IPS-18a (cell line): ENCODE measurements around the gene OSBPL9.
"Not testable (repeated sequence)": the region's sequence is repeated elsewhere in the genome, so short reads cannot be mapped to it uniquely, and the experiment has no call there.

ENCODE experiments used
- H3K27ac ChIP-seq: one replicate; pipeline ENCODE4 v1.5.1; 2013; ENCODE audit warnings: low read length
- H3K27me3 ChIP-seq: one replicate; pipeline ENCODE4 v1.6.1; 2013; ENCODE audit warnings: mild to moderate bottlenecking, low read length; ENCODE audit not compliant: control insufficient read depth, insufficient read depth
- H3K36me3 ChIP-seq: one replicate; pipeline ENCODE4 v1.6.1; 2013; ENCODE audit warnings: low read depth, low read length; ENCODE audit not compliant: control insufficient read depth
- H3K4me1 ChIP-seq: one replicate; pipeline ENCODE4 v1.6.1; 2013; ENCODE audit warnings: low read depth, low read length; ENCODE audit not compliant: control insufficient read depth
- H3K4me3 ChIP-seq: one replicate; pipeline ENCODE4 v1.5.1; 2013; ENCODE audit warnings: low read length
- H3K9ac ChIP-seq: one replicate; pipeline ENCODE4 v1.6.1; 2013; ENCODE audit warnings: mild to moderate bottlenecking, low read length, moderate library complexity
- H3K9me3 ChIP-seq: one replicate; pipeline ENCODE4 v1.6.1; 2013; ENCODE audit warnings: low read depth, low read length; ENCODE audit not compliant: control insufficient read depth

Gene OSBPL9

DNA sequence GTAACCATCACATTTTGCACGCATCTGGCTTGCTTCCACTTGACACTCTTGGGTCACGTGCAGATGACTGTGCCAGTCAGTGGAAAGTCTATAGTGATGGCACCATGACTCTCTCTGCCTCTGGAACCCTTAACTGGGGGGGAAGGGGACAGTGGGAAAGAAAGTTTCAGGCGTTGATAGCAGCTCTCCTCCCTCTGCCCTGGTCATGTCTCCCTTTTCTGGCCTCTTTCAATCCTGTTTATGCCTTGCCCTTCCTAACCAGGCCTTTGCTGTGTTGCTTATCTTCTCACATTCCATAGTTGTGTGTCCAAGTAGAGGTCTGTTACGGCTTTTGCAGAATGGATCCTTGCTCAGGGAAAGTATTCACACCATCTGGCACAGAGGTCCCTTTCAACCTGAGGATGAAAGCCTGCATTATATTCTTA lies 168.1 kb downstream of the OSBPL9 start:
- H3K9ac ChIP-seq = no peak overlapping the region
- no peaks in the 10 kb centered on the region for H3K4me1 ChIP-seq
- no peak overlapping the region for H3K4me3 ChIP-seq
- no peak overlapping the region for H3K27ac ChIP-seq
- no peaks in the 10 kb centered on the region for H3K27me3 ChIP-seq
- no peaks in the 10 kb centered on the region for H3K9me3 ChIP-seq
- H3K36me3 ChIP-seq = peaks cover 67% of the 10 kb centered on the region

DNA sequence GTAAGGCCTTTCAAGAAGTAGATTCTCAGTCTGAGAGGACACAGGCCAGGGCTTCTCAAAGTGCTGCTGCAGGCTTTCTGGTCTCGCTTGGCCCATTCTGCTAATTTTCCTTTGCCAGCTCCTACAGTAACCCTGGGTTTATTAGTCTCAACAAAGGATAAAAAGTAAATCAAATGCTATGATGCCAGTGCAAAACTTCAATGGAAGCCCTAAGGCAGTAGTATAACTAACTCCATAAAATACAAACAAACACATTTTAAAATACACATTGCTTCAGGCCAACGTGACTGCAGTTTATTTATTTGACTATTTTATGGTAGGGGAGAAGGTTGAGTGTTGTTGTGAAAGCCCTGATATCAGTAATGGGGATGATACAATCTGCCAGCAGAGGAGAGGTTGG lies 172.0 kb downstream of the OSBPL9 start:
- no peak overlapping the region for H3K27ac ChIP-seq
- no peaks in the 10 kb centered on the region for H3K27me3 ChIP-seq
- H3K9me3 ChIP-seq = no peaks in the 10 kb centered on the region
- H3K4me1 ChIP-seq = no peaks in the 10 kb centered on the region
- H3K9ac ChIP-seq = no peak overlapping the region
- H3K4me3 ChIP-seq = no peak overlapping the region
- H3K36me3 ChIP-seq = peaks cover 94% of the 10 kb centered on the region

DNA sequence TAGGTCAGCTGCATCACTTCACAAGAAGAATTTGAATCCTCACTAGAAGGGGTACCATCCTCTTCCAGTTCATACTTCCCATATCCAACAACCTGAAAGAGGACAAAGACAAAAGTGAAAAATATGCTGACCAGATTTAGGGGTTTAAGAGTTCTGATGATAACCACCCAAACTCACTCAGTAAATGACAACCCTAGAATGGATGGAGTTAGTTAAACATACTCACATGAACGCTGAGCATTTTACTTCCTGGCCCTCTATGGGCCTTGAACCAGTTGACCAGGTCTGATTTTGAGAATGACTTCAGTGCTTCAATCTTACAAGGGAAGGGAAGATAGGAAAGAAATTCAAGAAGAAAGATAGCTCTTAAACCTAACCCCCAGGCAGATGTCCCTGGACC lies 172.4 kb downstream of the OSBPL9 start:
- no peak overlapping the region for H3K9ac ChIP-seq
- H3K4me3 ChIP-seq = no peak overlapping the region
- no peaks in the 10 kb centered on the region for H3K27me3 ChIP-seq
- no peak overlapping the region for H3K27ac ChIP-seq
- no peaks in the 10 kb centered on the region for H3K9me3 ChIP-seq
- no peaks in the 10 kb centered on the region for H3K4me1 ChIP-seq
- peaks cover 94% of the 10 kb centered on the region for H3K36me3 ChIP-seq

DNA sequence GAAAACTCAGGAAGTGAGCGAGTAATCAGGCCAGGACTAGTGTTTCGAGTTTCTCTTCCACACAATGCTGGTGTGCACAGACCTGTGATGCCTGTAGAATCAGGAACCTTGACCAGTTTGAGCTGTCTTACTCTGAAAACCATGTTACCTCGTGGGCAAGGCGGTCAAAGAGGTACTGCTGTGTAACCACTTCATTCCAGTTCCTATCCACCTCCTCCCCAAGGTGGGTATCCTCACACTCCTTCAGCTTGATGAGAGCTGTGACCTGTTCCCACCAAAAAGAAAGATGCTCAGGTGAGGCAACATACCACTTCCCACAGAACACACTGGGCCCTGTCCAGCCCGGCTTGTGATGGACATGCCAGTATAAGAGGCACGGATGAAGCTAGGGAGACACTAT lies 173.5 kb downstream of the OSBPL9 start:
- Histone ChIP-seq H3K27ac (no peak overlapping the region), H3K4me3 (no peak overlapping the region), H3K27me3 (no peaks in the 10 kb centered on the region), H3K9me3 (no peaks in the 10 kb centered on the region), H3K36me3 (peaks cover 94% of the 10 kb centered on the region), H3K9ac (no peak overlapping the region), H3K4me1 (no peaks in the 10 kb centered on the region)

DNA sequence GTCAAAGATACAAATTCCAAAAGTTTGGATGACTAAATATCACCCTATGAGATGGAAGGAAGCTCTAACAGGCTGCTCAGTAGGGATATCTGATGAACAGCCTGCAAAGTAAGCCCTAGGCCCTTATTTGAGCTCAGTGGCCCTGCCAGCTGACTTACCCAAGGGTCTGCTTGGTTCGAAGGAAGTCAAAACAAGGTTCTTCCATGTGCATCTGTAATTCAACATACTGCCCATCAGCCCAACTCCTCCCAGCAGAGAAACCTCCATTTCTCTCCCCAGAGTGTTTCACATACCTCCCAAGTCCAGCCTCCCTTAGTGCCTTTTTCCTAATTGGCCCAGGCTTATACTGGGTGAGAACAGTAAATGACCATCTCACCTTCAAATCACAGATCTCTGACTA lies 175.0 kb downstream of the OSBPL9 start:
- no peaks in the 10 kb centered on the region for H3K4me1 ChIP-seq
- peaks cover 82% of the 10 kb centered on the region for H3K36me3 ChIP-seq
- H3K27ac ChIP-seq = no peak overlapping the region
- no peaks in the 10 kb centered on the region for H3K9me3 ChIP-seq
- H3K27me3 ChIP-seq = no peaks in the 10 kb centered on the region
- H3K4me3 ChIP-seq = no peak overlapping the region
- H3K9ac ChIP-seq = no peak overlapping the region

DNA sequence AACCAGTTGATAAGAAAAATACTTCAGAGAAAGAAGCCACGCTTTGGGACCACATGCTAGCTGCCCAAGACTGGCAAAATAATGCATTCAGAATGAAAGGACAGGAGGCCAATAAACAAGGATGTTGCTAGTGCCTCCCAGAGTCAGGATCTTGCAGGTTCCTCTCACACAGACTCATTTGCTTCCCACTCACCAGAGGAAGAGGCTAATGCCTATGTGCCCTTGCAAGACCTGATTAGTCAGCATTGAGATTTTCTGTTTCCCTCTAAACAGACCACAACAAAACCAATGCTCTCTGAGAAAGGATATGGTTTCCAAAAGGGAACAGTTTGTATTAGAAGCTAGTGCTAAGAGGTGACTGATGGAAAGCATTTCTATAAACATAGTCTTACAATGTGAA lies 176.0 kb downstream of the OSBPL9 start:
- Histone ChIP-seq H3K36me3 (peaks cover 81% of the 10 kb centered on the region), H3K4me3 (no peak overlapping the region), H3K9me3 (no peaks in the 10 kb centered on the region), H3K27me3 (no peaks in the 10 kb centered on the region), H3K27ac (no peak overlapping the region), H3K9ac (no peak overlapping the region), H3K4me1 (no peaks in the 10 kb centered on the region)

DNA sequence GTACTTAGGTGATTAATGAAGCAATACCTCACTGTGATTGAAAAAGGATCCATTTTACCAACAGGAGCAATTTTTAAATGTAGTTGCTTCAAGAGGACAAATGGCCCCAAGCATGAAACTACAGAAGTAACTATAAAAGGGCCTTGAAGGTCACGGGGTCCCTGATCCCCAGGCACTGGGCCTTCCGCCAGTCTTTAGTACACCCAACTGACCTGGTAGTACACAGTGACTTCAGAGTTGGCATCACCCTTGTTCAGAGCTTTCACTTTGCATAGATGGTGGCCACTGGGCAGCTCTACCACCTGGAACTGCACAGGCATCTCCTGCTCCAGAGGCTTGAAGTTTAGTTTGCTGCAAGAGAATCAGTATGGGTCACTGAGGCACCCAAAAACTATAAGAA lies 177.4 kb downstream of the OSBPL9 start:
- Histone ChIP-seq H3K9me3 (no peaks in the 10 kb centered on the region), H3K9ac (no peak overlapping the region), H3K4me1 (no peaks in the 10 kb centered on the region), H3K27me3 (no peaks in the 10 kb centered on the region), H3K4me3 (no peak overlapping the region), H3K27ac (no peak overlapping the region), H3K36me3 (peaks cover 77% of the 10 kb centered on the region)

DNA sequence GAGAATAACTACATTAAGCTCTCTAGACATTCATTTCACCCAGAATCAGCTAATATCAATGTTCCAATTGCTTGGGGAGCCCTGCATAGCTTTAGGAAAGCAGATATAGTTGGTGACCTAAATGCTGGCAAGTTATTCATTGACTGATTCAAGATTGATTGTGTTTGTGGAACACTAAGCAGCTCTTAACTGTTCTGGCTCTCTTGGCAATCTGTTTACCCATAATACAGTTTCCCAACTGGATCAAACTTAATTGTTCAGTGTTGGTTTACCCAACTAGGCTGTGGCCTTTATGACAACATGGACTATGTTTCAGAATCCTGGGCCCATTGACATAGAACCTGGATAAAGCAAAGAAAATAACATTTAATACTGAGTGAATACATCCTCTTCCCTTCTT lies 178.0 kb downstream of the OSBPL9 start:
- Histone ChIP-seq H3K27ac (no peak overlapping the region), H3K9ac (no peak overlapping the region), H3K4me1 (no peaks in the 10 kb centered on the region), H3K36me3 (peaks cover 77% of the 10 kb centered on the region), H3K4me3 (no peak overlapping the region), H3K27me3 (no peaks in the 10 kb centered on the region), H3K9me3 (no peaks in the 10 kb centered on the region)

DNA sequence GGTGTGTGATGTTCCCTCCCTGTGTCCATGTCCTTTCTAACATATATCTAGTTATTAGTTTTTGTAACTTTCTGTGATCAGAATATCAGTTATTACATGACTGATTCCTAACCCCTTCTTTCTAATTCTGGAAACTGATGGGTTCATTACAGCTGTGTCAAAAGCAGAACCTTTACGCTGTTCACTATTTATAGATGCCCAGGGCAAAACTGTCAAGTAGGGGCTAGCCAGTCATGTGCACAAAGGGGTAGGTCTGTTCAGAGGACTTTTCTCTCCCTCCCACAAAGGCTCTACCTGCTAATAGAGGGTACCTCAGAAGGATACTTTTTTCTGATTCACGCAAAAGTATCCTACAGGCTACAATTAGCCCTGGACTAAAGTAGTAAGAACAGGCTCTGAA lies 182.5 kb downstream of the OSBPL9 start:
- Histone ChIP-seq H3K9me3 (no peaks in the 10 kb centered on the region), H3K9ac (no peak overlapping the region), H3K4me3 (no peak overlapping the region), H3K4me1 (no peaks in the 10 kb centered on the region), H3K36me3 (peaks cover 71% of the 10 kb centered on the region), H3K27ac (no peak overlapping the region), H3K27me3 (no peaks in the 10 kb centered on the region)

DNA sequence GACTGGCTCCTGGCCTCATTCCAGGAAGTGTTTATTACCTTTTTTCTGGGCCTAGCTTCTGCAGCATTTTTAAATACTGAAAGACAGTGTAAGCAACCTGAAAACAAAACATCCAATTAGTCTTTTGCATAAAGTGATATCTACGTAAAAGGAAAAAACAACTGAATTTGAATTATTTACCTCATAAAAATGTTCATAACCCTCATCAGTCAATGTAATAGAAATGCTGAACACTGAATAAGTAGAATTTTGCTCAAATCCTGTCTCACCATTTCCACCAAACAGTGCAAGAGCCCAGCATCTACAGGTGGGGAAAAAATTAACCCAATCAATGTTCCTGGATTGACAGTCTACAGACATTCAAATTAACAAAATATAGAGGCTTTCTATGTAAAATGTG lies 197.6 kb downstream of the OSBPL9 start:
- Histone ChIP-seq H3K27me3 (no peaks in the 10 kb centered on the region), H3K4me3 (no peak overlapping the region), H3K4me1 (no peaks in the 10 kb centered on the region), H3K9ac (no peak overlapping the region), H3K27ac (no peak overlapping the region), H3K9me3 (no peaks in the 10 kb centered on the region), H3K36me3 (peaks cover 49% of the 10 kb centered on the region)

DNA sequence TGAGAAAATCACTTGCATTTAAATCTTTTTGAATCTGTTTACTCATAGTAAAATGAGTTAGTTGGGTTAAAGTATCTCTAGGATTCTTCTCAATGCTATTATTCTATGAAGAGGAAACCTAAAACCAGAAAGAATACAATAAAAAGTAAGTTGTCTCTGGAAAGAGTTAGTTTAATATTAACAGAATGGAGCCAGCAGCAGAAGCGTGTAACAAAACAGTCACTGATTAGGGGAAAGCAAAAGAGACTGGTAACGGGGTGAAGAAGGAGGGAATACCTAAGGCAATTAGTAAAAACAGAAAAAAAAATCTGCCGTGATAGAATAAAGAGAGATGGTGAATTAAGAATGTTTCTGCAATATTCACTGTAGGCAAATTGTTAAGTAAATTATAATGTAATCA lies 201.6 kb downstream of the OSBPL9 start:
- H3K36me3 ChIP-seq = peaks cover 49% of the 10 kb centered on the region
- no peaks in the 10 kb centered on the region for H3K4me1 ChIP-seq
- no peak overlapping the region for H3K27ac ChIP-seq
- no peaks in the 10 kb centered on the region for H3K27me3 ChIP-seq
- no peak overlapping the region for H3K9ac ChIP-seq
- H3K4me3 ChIP-seq = no peak overlapping the region
- H3K9me3 ChIP-seq = no peaks in the 10 kb centered on the region

DNA sequence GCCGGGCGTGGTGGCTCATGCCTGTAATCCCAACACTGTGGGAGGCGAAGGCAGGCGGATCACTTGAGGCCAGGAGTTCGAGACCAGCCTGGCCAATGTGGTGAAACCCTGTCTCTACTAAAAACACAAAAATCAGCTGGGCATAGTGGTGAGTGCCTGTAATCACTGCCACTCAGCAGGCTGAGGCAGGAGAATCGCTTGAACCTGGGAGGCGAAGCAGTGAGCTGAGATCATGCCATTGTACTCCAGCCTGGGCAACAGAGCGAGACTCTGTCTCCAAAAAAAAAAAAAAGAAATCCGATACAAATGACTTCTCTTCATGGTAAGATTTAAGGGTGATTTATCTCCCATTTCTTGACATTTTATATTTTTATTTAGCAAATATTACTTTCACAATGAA lies 202.1 kb downstream of the OSBPL9 start:
- H3K4me1 ChIP-seq, H3K27ac ChIP-seq, H3K9me3 ChIP-seq, H3K9ac ChIP-seq, H3K27me3 ChIP-seq, H3K4me3 ChIP-seq: not testable (repeated sequence)
- peaks cover 44% of the 10 kb centered on the region for H3K36me3 ChIP-seq
